GM12865 (cell line): ENCODE measurements around the gene NLRC3.

Experiments used
- DNase-seq: peaks from one replicate; pipeline ENCODE4 v3.0.0; 2010; ENCODE audit warnings: low read depth
- H3K4me3 ChIP-seq: 2 replicates; pipeline ENCODE4 v1.5.1; 2011; ENCODE audit warnings: mild to moderate bottlenecking, low read depth, low read length, control low read depth
- TF ChIP-seq, protein P1 (sequence below): IDR thresholded peaks from 2 replicates; pipeline ENCODE4 v1.5.1; 2011; ENCODE audit warnings: low read length, control low read depth, low read depth, inconsistent platforms; ENCODE audit not compliant: insufficient read depth; ENCODE audit errors: missing control alignments

NLRC3 gene

DNA sequence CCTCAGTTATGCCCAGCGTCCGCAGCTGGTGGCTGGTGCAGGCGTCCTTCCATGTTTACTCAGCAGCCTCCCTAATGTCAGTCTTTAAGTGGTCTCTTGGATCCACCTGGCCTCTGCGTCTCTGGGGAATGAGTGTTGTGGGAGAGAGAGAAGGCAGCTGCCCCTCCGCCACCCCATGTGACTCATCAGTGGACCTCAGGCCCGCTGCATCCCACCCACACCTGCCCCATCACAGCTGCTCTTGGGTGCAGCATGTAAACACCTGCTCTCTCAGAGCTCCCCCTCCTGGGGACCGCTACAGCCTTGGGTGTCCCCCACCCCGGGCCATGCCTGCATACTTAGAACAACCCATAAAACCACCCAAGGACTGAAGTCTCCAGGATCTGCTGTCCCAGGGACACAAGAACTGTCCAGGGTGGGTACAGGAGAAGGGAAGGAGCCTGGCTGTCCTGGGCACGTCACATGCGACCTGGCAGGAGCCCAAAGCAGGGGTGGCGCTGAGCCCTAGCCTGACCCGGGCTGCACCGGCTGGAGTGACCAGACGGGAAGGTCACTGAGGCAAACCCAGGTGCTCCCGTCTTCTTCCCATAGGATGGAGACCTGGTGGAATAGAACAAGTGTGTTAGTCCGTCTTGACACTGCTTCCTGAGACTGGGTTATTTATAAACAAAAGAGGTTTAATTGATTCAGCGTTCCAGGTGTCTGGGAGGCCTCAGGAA lies 86.1 kb downstream of the NLRC3 start:
- H3K4me3 ChIP-seq = no peak overlapping the region
- TF ChIP-seq, protein P1, sequence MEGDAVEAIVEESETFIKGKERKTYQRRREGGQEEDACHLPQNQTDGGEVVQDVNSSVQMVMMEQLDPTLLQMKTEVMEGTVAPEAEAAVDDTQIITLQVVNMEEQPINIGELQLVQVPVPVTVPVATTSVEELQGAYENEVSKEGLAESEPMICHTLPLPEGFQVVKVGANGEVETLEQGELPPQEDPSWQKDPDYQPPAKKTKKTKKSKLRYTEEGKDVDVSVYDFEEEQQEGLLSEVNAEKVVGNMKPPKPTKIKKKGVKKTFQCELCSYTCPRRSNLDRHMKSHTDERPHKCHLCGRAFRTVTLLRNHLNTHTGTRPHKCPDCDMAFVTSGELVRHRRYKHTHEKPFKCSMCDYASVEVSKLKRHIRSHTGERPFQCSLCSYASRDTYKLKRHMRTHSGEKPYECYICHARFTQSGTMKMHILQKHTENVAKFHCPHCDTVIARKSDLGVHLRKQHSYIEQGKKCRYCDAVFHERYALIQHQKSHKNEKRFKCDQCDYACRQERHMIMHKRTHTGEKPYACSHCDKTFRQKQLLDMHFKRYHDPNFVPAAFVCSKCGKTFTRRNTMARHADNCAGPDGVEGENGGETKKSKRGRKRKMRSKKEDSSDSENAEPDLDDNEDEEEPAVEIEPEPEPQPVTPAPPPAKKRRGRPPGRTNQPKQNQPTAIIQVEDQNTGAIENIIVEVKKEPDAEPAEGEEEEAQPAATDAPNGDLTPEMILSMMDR = no peak
- no peak for DNase-seq
